Lower leg skin (tissue), 4 donors: ENCODE measurements around the gene PCDHA4. TPM values are rescaled to one million over a fixed set of nuclear protein-coding genes. Genes with fewer than 3 reads are reported as not detected.
"Not testable (repeated sequence)": the region's sequence is repeated elsewhere in the genome, so short reads cannot be mapped to it uniquely, and the experiment has no call there.

Source experiments
- DNase-seq, 2 donors: peaks; one replicate each; pipeline ENCODE4 v3.0.0-alpha.2; 2019; ENCODE audit warnings: low spot score in 2 of 2
- H3K4me3 ChIP-seq: fragments of 200-600 bp; sonication (generic); 2 replicates; pipeline ENCODE4 v1.5.1; 2017; ENCODE audit warnings: mild to moderate bottlenecking, low read depth; ENCODE audit not compliant: poor library complexity, severe bottlenecking
- POLR2A ChIP-seq, 2 donors: fragments of 450-650 bp; IDR thresholded peaks; one replicate each; pipeline ENCODE4 v1.6.1; 2016 to 2017; ENCODE audit warnings: antibody characterized with exemption in 2 of 2, mild to moderate bottlenecking in 1 of 2, moderate library complexity in 1 of 2
- WGBS, 2 donors: methylation state at CpG; one replicate each; pipeline ENCODE4 v1.1.5; 2018; 5-methylcytosine and 5-hydroxymethylcytosine counted together
- intact Hi-C: fragments of 100-400 bp; cut with DNase I; formaldehyde crosslinking; loops from one replicate; pipeline ENCODE4 v1.15.0; 2023; ENCODE audit warnings: low total_unique reads
- total RNA-seq, 4 donors: library from RNA; depleted of rRNA; stranded (reverse); fragments of >200 nt; gene quantifications; one replicate each; pipeline ENCODE4 v1.1.0, GENCODE V29; 2016
- TF ChIP-seq, protein P1 (sequence below), 3 donors: fragments of 450-650 bp; IDR thresholded peaks; one replicate each; pipeline ENCODE4 v1.5.1; 2016; ENCODE audit warnings: antibody characterized with exemption in 3 of 3, mild to moderate bottlenecking in 3 of 3, moderate library complexity in 2 of 3

Gene PCDHA4
- total RNA-seq, 4 donors from 2014 or later: 0.08 to 0.58 (median 0.23) TPM; not detected in 1

DNA sequence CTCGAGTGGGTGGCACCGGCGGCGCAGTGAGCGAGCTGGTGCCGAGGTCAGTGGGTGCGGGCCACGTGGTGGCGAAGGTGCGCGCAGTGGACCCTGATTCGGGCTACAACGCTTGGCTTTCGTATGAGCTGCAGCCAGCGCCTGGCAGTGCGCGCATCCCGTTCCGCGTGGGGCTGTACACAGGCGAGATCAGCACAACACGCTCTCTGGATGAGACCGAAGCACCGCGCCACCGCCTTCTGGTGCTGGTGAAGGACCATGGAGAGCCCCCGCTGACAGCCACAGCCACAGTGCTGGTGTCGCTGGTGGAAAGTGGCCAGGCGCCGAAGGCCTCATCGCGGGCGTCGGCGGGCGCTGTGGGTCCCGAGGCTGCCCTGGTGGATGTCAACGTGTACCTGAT, 16.6 kb downstream of the PCDHA4 start:
- 64 to 68% methylated on average over 5 to 32 of the region's 38 CpGs for WGBS, 2 donors
- H3K4me3 ChIP-seq: no peak overlapping the region
- DNase-seq: no peak
- intact Hi-C loops: no loop called here
- TF ChIP-seq, protein P1, sequence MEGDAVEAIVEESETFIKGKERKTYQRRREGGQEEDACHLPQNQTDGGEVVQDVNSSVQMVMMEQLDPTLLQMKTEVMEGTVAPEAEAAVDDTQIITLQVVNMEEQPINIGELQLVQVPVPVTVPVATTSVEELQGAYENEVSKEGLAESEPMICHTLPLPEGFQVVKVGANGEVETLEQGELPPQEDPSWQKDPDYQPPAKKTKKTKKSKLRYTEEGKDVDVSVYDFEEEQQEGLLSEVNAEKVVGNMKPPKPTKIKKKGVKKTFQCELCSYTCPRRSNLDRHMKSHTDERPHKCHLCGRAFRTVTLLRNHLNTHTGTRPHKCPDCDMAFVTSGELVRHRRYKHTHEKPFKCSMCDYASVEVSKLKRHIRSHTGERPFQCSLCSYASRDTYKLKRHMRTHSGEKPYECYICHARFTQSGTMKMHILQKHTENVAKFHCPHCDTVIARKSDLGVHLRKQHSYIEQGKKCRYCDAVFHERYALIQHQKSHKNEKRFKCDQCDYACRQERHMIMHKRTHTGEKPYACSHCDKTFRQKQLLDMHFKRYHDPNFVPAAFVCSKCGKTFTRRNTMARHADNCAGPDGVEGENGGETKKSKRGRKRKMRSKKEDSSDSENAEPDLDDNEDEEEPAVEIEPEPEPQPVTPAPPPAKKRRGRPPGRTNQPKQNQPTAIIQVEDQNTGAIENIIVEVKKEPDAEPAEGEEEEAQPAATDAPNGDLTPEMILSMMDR (IDR thresholded peaks at IDR 0.05): no peak
- TF ChIP-seq POLR2A (IDR thresholded peaks at IDR 0.05): no peak

DNA sequence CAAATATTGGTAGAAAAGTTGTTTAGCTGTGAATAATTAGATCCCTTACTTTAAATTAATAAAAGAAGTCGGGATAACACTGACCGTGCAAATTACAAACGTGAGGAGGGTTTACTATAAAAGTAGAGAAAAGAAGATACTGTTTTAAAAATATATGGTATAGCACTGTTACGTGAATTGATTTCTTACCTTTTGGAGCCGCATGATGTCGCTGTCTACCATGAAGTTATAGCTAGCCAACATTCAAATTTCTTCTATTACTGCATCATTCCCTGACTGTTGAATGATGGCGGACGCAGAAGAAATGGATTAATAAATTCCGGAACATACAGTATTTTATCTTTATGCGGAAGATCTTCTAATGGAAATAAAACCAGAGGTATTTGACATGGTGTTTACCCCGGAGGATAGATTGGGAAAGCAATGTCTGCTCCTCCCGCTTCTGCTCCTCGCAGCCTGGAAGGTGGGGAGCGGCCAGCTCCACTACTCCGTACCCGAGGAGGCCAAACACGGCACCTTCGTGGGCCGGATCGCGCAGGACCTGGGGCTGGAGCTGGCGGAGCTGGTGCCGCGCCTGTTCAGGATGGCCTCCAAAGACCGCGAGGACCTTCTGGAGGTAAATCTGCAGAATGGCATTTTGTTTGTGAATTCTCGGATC, 21.0 kb downstream of the PCDHA4 start, which contains the start of gene PCDHA6:
Gene PCDHA6 (plus strand): TSS at position 257 of the 658 bp plus-strand sequence. CDS start 132 bp downstream, at position 389.
- intact Hi-C loops: no loop called here
- 20 to 22% methylated on average over 27 of the region's 27 CpGs for WGBS, 2 donors
- no peak within 1 kb of the TSS for H3K4me3 ChIP-seq
- no peak for TF ChIP-seq POLR2A (IDR thresholded peaks at IDR 0.05)
- TF ChIP-seq, protein P1 (IDR thresholded peaks at IDR 0.05): no peak
- no peak for DNase-seq

- no peak for DNase-seq
- TF ChIP-seq, protein P1 (IDR thresholded peaks at IDR 0.05): no peak
- no peak for TF ChIP-seq POLR2A (IDR thresholded peaks at IDR 0.05)
- WGBS, 2 donors: 27 to 29% methylated on average over 18 of the region's 18 CpGs
- no peak overlapping the region for H3K4me3 ChIP-seq
- intact Hi-C loops: no loop called here
Observed at GRCh38 chr5:140828362-140828737, 21.5 kb downstream of the PCDHA4 start.

GRCh38 chr5:140829511-140830501, 22.9 kb downstream of the PCDHA4 start:
- intact Hi-C loops, H3K4me3 ChIP-seq, DNase-seq: not testable (repeated sequence)

DNA sequence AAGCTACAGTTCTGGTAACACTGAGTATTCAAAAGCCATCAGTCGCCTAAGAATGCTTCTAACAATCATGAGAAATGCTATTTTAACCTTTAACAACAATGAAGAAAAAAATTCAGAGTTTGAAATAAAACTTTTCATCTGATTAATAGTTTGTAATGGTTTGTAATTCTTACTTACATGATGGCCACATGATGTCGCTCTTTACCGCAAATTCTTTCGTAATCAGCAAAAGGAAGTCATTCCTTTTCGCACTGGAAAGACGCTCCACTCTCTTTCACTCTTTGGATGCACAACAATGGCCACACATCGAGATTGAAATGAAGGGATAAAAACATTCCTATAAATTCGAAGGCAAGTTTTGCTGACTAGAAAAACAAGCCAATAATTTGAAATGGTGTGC, 27.1 kb downstream of the PCDHA4 start, which contains the start of gene PCDHA7:
Gene PCDHA7 (plus strand): TSS at position 277 of the 400 bp plus-strand sequence. CDS start 115 bp downstream, at position 392.
- no peak within 1 kb of the TSS for H3K4me3 ChIP-seq
- no peak for DNase-seq
- intact Hi-C loops: no loop called here
- no peak for TF ChIP-seq POLR2A (IDR thresholded peaks at IDR 0.05)
- TF ChIP-seq, protein P1 (IDR thresholded peaks at IDR 0.05): no peak
- 11 to 19% methylated on average over 8 of the region's 8 CpGs for WGBS, 2 donors

More at GRCh38 chr5:140829511-140830501, 22.9 kb downstream of the PCDHA4 start:
- 49 to 53% methylated on average over 55 to 77 of the region's 106 CpGs for WGBS, 2 donors

- H3K4me3 ChIP-seq, intact Hi-C loops, DNase-seq: not testable (repeated sequence)
- WGBS, 2 donors: 26 to 31% methylated on average over 26 to 28 of the region's 38 CpGs
Observed at GRCh38 chr5:140834439-140835008, 27.7 kb downstream of the PCDHA4 start.
